CD14-positive monocyte (primary cell): Measurements from ENCODE around the gene ARHGDIB. TPM values are rescaled to one million over a fixed set of nuclear protein-coding genes. Genes with fewer than 3 reads are reported as not detected.

ENCODE experiments used
- DNase-seq, 3 donors: peaks; one replicate each; pipeline ENCODE4 v3.0.0-alpha.2; 2011 to 2022
- H2AFZ ChIP-seq: 2 replicates; pipeline ENCODE4 v1.6.0; 2012; ENCODE audit warnings: mild to moderate bottlenecking, low read depth, low read length, inconsistent platforms; ENCODE audit not compliant: insufficient read depth, poor library complexity, severe bottlenecking
- H3K27ac ChIP-seq, 2 donors: 1 replicate in 1 of 2; 2 replicates in 1 of 2; pipeline ENCODE4 v1.5.1; 2012 to 2013; ENCODE audit warnings: low read length in 2 of 2, control low read depth in 1 of 2, inconsistent platforms in 1 of 2, low read depth in 1 of 2, mild to moderate bottlenecking in 1 of 2
- H3K27me3 ChIP-seq, 2 donors: one replicate each; pipeline versions ENCODE4 v1.6.0 to v1.6.1; 2011 to 2013; ENCODE audit warnings: low read length in 2 of 2; ENCODE audit not compliant: control insufficient read depth in 2 of 2, insufficient read depth in 2 of 2
- H3K36me3 ChIP-seq, 2 donors: replicated peaks in 1 of 2; 1 replicate in 1 of 2; 2 replicates in 1 of 2; pipeline versions ENCODE4 v1.5.1 to v1.6.1; 2012 to 2013; ENCODE audit warnings: low read length in 2 of 2, control low read depth in 1 of 2, inconsistent platforms in 1 of 2, mild to moderate bottlenecking in 1 of 2; ENCODE audit not compliant: insufficient read depth in 2 of 2, control insufficient read depth in 1 of 2
- H3K4me1 ChIP-seq, 2 donors: 1 replicate in 1 of 2; 2 replicates in 1 of 2; pipeline versions ENCODE4 v1.5.1 to v1.6.1; 2012 to 2013; ENCODE audit warnings: low read length in 2 of 2, control low read depth in 1 of 2, inconsistent platforms in 1 of 2, mild to moderate bottlenecking in 1 of 2, moderate library complexity in 1 of 2; ENCODE audit not compliant: insufficient read depth in 2 of 2, control insufficient read depth in 1 of 2
- H3K4me2 ChIP-seq: replicated peaks from 2 replicates; pipeline ENCODE3; 2012; ENCODE audit warnings: low read length, moderate library complexity, mild to moderate bottlenecking; ENCODE audit not compliant: poor library complexity, severe bottlenecking; ENCODE audit errors: extremely low read depth
- H3K4me3 ChIP-seq, 3 experiments: fragments of 200-600 bp in 1 of 3; sonication (generic) in 1 of 3; replicated peaks in 1 of 3; 1 replicate in 2 of 3; 2 replicates in 1 of 3; pipeline ENCODE4 v1.5.1; 2011 to 2013; ENCODE audit warnings: low read length in 3 of 3, mild to moderate bottlenecking in 3 of 3, control low read depth in 2 of 3, low read depth in 2 of 3, inconsistent platforms in 1 of 3, moderate library complexity in 1 of 3
- H3K79me2 ChIP-seq: 2 replicates; pipeline ENCODE4 v1.6.0; 2012; ENCODE audit warnings: mild to moderate bottlenecking, control low read depth, inconsistent platforms, low read length, moderate library complexity; ENCODE audit not compliant: insufficient read depth
- H3K9ac ChIP-seq: 2 replicates; pipeline ENCODE4 v1.6.0; 2017; ENCODE audit warnings: low read length, mild to moderate bottlenecking; ENCODE audit not compliant: insufficient read depth, poor library complexity, severe bottlenecking
- H3K9me3 ChIP-seq, 2 donors: replicated peaks in 1 of 2; 1 replicate in 1 of 2; 2 replicates in 1 of 2; pipeline versions ENCODE4 v1.5.1 to v1.6.1; 2012 to 2013; ENCODE audit warnings: low read length in 2 of 2, control low read depth in 1 of 2; ENCODE audit not compliant: control insufficient read depth in 1 of 2, insufficient read depth in 1 of 2
- H4K20me1 ChIP-seq: 2 replicates; pipeline ENCODE4 v1.6.0; 2012; ENCODE audit warnings: mild to moderate bottlenecking, low read length, control low read depth, moderate library complexity; ENCODE audit not compliant: insufficient read depth
- H3K27ac Mint-ChIP-seq, 7 donors: one replicate each; pipeline ENCODE4 v1.8.0; 2020; ENCODE audit warnings: mild to moderate bottlenecking in 7 of 7, mixed read lengths in 7 of 7, moderate library complexity in 6 of 7, inconsistent platforms in 2 of 7
- H3K27me3 Mint-ChIP-seq, 3 donors: one replicate each; pipeline ENCODE4 v1.8.0; 2021 to 2022; ENCODE audit warnings: low read depth in 3 of 3, mild to moderate bottlenecking in 3 of 3, mixed read lengths in 3 of 3, moderate library complexity in 3 of 3, inconsistent platforms in 1 of 3
- H3K36me3 Mint-ChIP-seq, 2 donors: one replicate each; pipeline ENCODE4 v1.8.0; 2020; ENCODE audit warnings: mixed read lengths in 2 of 2, inconsistent platforms in 1 of 2, mild to moderate bottlenecking in 1 of 2
- H3K4me1 Mint-ChIP-seq: one replicate; pipeline ENCODE4 v1.8.0; 2020; ENCODE audit warnings: mild to moderate bottlenecking, mixed read lengths
- H3K4me3 Mint-ChIP-seq, 2 donors: one replicate each; pipeline ENCODE4 v1.8.0; 2020; ENCODE audit warnings: mild to moderate bottlenecking in 2 of 2, mixed read lengths in 2 of 2, moderate library complexity in 1 of 2
- H3K9me3 Mint-ChIP-seq, 7 donors: one replicate each; pipeline ENCODE4 v1.8.0; 2020 to 2022; ENCODE audit warnings: mixed read lengths in 7 of 7, mild to moderate bottlenecking in 6 of 7, moderate library complexity in 6 of 7, inconsistent platforms in 2 of 7
- CTCF ChIP-seq: fragments of 200-600 bp; IDR thresholded peaks from one replicate; pipeline ENCODE4 v1.8.0; 2022; ENCODE audit warnings: antibody characterized with exemption, mild to moderate bottlenecking
- WGBS: methylation state at CpG from one replicate; pipeline ENCODE4 v1.1.5; 2013; ENCODE audit warnings: missing lambda C conversion rate; ENCODE audit not compliant: insufficient coverage; 5-methylcytosine and 5-hydroxymethylcytosine counted together
- intact Hi-C, 2 donors: fragments of 100-400 bp; cut with micrococcal nuclease; formaldehyde crosslinking; loops; one replicate each; pipeline versions ENCODE4 v1.15.0 to v1.15.1; 2023
- polyA plus RNA-seq, 3 donors: library from polyadenylated mRNA; depleted of rRNA in 1 of 3; unstranded in 2 of 3; stranded (reverse) in 1 of 3; fragments of 300-500 nt in 2 of 3; fragments of >200 nt in 1 of 3; fragmentation: Illumina TruSeq in 2 of 3; gene quantifications; 1 replicate in 2 of 3; 2 replicates in 1 of 3; pipeline ENCODE4 v1.2.3, GENCODE V29; 2012 to 2021

The ARHGDIB gene
- polyA plus RNA-seq, 3 donors = 1,199 to 2,228 (median 1,854) TPM

- Mint-ChIP-seq H3K27me3 (no peaks in the 10 kb centered on the region), H3K27ac (peak within 1 kb of the TSS in 3 of 7 donors; percentile 27 to 74 (median 45)), H3K4me1 (peaks cover 43% of the 10 kb centered on the region), H3K36me3 (no peaks in the 10 kb centered on the region), H3K9me3 (no peaks in the 10 kb centered on the region), H3K4me3 (no peak within 1 kb of the TSS)
- Histone ChIP-seq H3K27ac (peak within 1 kb of the TSS in 1 of 2 donors; percentile 82), H3K27me3 (no peaks in the 10 kb centered on the region), H3K79me2 (peaks cover 4% of the 10 kb centered on the region), H3K4me1 (peaks cover 42 to 44% of the 10 kb centered on the region in 2 donors), H4K20me1 (no peaks in the 10 kb centered on the region), H3K36me3 (no peaks in the 10 kb centered on the region), H3K9ac (no peak within 1 kb of the TSS), H2AFZ (no peak within 1 kb of the TSS), H3K9me3 (no peaks in the 10 kb centered on the region), H3K4me2 (peak within 1 kb of the TSS; percentile 16), H3K4me3 (peak within 1 kb of the TSS in 1 of 3 experiments; percentile 6)
- TF ChIP-seq CTCF = no peak
- no peak for DNase-seq
- intact Hi-C loops = no loop called here
- 88% methylated on average over 2 of the region's 2 CpGs for WGBS
Measured at GRCh38 chr12:14972816-14973215, 11.4 kb upstream of the ARHGDIB start, which contains the start of gene PDE6H. PDE6H (plus strand) TSS chr12:14973042; CDS start chr12:14978013, 4,971 bp downstream.

- H3K27me3 Mint-ChIP-seq = no peaks in the 10 kb centered on the region
- peaks cover 30% of the 10 kb centered on the region for H3K4me1 Mint-ChIP-seq
- no peak for DNase-seq
- Histone ChIP-seq H3K27ac (no peak overlapping the region), H3K36me3 (no peaks in the 10 kb centered on the region), H3K9ac (no peak overlapping the region), H3K4me1 (peaks cover 25 to 28% of the 10 kb centered on the region in 2 donors), H3K27me3 (no peaks in the 10 kb centered on the region), H2AFZ (no peak overlapping the region), H3K4me2 (no peak overlapping the region), H3K9me3 (no peaks in the 10 kb centered on the region), H3K4me3 (no peak overlapping the region), H4K20me1 (no peaks in the 10 kb centered on the region), H3K79me2 (no peaks in the 10 kb centered on the region)
- no peaks in the 10 kb centered on the region for H3K36me3 Mint-ChIP-seq
- H3K27ac Mint-ChIP-seq = no peak overlapping the region
- no peak overlapping the region for H3K4me3 Mint-ChIP-seq
- TF ChIP-seq CTCF = no peak
- intact Hi-C loops = no loop called here
- WGBS = 67% methylated on average over 1 of the region's 4 CpGs
- no peaks in the 10 kb centered on the region for H3K9me3 Mint-ChIP-seq
Measured at GRCh38 chr12:14970473-14970872, 9.1 kb upstream of the ARHGDIB start.
